Brain pericyte (primary cell): ENCODE measurements around the gene LRRC8D.

Experiments used
- DNase-seq: peaks from one replicate; pipeline ENCODE4 v3.0.0-alpha.2; 2012; ENCODE audit warnings: low read depth, low spot score

Gene LRRC8D

DNA sequence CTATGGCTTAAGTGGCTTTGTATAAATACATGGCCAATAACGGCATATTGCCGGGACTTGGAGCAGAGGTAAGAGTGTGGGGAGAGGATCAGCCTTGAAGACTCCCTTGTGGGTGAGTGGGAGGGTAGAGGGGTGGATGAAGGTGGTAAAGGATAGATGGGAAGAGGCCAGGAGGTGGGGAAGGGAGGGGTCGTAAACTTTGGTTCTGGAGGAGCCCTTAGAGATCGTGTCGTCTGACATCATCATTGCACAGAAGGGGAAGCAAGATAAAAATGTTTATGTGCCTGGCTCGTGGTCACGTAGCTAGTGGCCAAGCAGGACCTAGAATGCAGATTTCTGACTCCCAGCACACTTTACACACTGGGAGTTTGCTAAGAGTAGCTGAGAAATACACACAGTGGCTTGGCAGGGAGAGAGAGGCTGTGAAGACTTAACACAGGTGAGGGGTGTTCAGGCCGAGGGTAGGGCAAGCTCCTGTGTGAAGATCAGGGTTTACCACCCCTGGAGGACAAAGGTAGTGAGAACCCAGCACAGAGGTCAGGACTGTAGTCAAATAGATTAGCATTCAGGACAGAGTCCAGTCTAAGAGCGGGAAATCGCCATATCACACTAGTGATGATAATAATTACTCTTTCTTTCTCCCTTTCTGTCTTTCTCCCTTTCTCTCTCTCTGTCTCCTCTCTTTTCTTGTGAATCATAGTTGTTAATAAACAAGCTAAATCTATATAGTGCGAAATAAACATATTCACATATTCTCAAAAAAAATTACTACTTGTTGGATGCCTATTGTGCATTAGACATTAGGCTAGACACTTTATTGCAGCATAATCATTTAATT is 75.5 kb downstream of the LRRC8D start:
- DNase-seq = no peak

DNA sequence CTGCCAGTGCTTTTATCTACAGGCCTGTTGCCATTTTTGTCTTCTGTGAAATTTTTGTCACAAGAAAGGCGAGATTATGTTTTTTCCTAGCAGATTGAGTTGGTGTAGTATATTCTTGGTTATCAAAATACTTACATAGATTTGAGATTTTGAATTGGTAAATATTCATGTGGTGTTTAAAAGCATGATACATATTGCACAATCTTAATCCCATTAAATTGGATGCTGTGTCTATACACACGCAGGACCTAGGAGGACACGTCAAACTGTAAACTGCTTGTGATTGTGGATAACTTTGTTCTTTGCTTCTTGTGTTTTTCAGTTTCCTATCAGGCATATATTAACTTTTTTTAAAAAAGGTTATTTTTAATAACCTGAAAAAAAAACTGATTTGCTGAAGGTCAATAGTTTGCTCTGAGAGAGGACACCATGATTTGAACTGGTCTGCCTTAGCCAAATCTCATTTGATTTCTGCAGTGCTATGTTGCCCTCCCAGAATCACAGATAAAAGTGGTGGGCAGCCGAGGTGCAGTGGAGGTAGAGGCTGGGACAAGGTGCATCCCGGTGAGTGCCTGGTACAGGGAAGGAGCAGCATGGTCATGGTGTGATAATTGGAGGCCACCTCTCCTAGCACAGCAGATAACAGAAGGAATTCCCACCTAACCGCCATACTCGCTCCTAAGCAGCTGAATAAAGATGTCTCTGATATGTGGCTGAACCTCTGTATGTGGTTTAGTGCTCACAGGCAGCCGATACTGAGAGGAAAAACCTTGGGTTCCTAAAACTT is 76.7 kb downstream of the LRRC8D start:
- DNase-seq = no peak

DNA sequence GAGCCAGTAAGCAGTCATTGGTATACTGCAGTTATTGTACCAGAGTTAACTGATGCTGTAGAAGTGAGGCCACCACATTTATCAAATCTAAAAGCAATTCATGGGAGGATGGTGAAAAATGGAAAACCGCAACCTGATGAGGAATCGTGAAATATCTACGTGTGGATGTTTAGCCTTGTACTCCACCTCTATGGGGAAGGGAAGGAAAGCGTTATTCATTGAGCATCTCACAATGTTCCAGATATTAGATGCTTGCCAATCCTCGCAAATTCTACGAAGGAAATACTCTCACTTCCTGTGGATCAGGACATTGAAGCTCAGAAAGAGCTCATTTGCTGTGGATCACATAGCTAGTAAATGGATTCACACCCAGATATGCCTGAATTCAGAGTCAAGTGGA is 77.3 kb downstream of the LRRC8D start:
- no peak for DNase-seq

DNA sequence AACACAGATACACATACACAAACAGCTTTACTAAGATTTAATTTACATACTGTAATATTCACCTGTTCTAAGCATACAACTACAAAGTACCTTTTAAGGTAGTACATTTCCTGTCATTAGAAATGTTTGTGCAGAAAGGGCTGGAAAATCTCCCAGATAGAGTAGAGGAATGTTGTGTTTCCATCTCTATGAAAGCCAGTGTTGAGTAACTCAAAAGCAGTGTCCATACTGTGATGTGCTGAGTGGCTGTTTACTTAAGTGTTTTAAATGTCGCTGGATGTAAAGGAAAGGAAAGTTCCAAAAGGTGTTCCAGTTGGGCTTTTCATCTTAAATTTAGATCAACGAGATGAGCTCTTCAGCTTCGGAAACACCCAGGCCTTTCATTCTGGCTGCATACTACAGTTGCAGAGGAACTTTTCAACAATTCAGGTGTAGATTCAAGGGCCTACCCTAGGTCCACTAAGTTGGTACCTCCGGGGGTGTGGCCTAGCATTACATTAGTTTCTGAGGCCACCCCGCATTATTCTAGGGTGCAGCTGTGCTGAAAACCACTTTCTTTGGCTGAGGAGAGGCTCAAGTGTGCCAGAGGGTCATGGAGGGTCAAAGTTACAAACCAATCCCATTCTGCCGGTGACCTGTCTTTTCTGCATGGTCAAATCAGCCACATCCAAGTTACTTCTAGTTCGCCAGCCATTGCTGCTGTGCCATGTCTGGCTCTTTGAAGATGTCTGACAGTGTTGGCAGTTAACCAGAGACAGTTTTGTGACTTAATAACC is 78.1 kb downstream of the LRRC8D start:
- no peak for DNase-seq

DNA sequence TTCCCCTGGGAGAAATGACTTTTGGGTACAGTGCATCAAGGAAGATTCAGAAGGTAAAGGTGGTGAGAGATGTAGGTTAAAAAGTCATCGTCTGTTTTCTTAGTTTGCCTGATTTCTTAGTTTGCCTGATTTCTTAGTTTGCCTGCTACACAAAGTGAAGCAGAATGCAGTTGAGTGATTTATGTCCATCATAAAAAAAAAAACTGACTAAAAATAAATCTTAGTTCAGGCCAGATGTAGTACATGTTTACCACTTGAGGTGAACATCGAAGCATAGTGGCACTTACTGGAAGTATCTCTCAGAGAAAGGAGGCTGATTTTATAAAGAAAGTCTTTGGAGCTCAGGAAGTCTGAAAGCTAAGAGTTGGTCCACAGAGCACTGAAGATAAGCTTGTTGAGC is 79.5 kb downstream of the LRRC8D start:
- no peak for DNase-seq

DNA sequence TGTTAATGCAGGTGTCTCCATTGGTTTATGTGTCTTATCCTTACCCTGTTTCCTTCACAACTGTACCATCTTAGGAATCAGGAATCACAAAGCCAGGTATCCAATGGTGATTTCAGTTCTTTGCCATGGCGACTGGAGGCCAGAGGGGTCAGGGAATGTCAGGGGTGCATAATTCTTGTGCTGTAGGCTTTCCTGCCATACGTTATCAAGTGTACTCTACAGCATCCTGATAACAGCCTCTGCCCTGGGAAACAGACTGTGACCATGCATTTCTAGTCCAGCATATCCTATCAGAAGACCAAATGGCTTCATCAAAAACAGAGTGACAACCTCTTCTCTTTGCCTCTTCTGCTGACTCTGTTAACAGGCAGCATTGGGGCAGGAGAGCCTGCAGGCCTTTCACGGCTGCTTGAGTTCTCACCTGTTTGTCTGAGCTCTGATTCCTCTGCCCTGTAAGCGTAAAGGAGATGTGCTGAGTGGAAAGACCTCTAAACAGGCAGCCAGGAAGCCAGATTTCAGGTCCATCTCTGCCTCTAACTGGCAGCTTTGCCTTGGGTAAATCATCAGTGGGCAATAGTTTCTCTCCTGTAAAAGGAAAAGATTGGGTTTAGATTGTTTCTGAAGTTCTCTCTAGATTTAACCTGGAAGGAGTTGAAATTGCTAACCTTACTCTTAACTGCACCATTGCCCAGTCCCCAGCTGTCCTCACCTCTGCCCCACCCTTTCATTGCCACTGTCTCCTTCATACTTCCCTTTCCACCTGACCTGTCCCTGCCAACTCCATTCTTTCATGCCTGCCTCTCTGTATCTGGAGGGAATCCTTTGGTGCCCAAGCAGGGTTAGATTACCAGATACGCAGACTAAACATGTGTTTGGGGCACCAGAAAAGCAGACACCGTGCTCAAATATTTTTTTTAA is 80.2 kb downstream of the LRRC8D start:
- no peak for DNase-seq

DNA sequence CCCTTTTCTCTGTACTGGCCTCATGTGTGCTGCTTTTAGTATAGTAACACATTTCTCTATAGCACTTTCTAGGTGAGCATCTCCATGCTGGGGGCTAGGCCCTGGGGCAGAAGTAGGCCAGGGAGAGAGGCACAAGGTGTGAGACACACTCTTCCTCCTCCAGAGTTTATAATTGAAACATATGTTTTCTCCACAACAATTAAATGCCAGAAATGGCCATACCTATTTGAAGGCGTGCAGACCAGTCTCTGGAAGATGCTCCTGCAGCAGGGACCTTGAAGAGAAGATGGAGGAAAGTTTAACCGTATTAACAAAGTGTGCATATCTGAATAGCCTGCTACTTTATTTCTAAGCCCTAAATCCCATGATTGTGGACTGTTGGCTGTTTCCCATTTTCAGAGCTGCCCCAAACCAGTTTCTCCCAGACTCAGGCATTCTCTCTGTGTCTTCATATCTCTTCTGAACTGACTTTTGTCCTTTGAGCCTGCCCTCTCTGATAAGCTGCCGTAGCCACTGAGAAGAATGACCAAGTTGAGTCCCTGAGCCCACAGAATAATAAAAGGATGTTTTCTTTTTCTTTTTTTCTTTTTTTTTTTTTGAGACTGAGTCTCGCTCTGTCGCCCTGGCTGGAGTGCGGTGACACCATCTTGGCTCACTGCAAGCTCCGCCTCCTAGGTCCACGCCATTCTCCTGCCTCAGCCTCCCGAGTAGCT is 81.3 kb downstream of the LRRC8D start:
- no peak for DNase-seq

DNA sequence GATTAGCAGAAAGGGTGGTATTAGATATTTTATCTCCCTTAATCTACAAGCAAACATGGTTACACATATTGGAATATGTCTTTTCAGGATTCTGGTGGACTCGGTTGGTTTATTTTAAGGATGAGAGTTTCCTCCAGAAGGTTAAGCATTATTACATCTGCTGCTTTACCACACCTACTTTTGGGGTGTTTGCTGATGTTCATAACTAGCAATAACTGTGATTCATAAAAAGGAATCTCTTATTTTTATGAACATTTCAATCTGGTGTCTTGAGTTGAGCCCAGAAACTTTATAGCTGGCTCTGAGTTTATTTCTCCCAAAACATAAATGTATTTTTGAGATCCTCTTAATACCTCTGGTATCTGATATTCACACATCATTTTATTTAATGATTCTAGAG is 82.7 kb downstream of the LRRC8D start:
- no peak for DNase-seq

DNA sequence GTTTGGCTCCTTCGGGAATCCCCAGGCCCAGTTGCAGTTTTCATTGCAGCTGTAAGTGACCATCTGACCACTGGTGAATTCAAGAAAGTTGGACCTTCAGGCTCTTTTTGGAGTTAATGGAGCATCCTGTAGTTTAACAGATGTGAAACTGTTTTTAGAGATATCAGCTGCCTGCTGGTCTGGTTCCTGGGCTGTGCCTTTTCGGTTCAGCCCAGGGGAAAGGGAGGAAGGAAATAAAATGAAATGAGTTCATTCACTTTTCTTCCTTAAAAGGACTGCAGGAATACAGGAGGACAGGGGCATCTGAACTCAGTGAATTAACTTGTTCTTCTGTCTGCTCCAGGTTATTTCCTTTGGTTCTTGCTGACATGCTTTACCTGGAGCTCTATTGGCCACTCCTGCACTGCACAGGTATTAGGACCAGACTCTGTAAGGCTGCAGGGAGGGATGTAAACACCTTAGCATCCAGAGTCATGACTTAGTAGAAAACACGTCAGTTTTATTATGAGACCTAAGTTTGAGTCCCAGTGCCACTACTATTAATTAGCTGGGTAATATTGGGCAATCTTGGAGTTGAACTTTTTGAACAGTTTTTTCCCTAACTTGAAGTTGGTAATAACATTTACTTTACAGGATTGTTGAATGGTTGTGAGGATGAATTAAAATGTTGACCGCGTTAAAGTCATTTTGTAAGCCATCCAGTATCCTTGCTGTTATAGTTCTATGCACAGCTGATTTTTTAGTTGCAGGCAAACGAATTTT is 83.6 kb downstream of the LRRC8D start:
- no peak for DNase-seq

DNA sequence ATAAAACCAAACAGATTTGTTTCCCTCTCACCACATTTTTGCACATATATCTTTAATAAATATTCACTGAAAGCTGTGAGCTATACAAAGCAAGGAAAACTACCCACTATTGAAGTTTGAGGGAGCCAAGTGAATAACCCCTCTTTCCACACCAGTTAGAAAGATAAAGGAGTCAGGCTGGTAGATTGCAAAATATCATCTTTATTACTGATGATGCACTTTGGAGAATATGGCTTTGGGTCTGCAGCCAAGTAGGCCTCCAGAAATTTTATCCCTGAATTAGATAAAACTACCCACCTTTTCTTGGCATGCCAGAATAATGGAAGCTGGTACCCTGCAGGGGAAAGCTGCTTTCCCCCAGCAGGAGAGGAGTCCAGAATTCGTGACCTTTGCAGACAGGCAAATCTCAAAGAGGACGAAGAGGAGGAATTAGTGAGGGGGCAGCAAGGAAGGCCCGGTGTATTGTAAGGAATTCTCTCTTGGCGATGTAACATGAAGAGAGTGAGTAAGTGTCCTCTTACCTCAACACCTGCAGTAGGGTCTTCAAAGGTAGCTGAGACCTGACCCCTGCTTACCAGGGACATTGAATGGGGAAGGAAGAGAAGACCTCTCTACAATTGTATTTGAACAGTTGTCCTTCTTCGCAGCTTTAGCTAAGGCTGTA is 84.7 kb downstream of the LRRC8D start:
- no peak for DNase-seq

DNA sequence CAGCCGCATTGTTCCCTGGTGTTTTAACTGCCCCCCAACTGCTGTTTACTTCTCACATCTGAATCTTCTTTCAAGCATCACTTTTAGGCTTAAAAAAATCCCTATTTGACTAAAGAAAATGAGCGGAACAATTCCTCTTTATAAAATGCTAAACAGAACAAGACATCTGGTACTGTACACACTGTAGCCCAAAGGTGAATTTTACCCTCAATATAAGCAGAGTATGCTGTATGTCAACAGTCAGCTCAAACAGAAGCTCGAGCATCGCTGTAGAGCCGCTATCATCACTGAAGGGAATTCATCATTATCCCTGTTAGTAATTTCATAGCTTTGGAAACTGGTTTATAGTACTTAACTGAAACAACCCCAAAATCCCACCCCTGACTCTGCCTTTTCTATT is 85.3 kb downstream of the LRRC8D start:
- no peak for DNase-seq

DNA sequence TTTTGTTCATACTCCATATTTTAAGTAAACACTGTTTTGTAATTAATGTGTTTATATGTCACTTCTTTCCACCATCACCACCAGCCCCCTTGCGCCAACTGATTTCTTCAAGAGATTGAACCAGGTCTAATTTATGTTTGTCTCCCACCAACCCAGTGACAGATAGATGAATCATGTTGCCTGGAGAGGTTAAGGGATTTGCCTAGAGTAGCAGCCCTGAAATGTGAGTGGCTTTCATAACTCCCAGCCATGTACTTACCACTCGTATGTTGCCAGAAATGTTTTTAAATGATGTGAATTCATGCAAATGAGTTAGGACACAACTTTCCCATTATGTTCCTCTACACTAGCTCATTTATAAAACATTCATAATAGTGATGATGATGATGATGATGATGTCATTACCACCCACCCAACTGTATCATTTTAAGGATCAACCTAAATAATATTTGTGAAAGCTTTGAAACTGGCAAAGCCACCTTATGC is 86.9 kb downstream of the LRRC8D start:
- no peak for DNase-seq

DNA sequence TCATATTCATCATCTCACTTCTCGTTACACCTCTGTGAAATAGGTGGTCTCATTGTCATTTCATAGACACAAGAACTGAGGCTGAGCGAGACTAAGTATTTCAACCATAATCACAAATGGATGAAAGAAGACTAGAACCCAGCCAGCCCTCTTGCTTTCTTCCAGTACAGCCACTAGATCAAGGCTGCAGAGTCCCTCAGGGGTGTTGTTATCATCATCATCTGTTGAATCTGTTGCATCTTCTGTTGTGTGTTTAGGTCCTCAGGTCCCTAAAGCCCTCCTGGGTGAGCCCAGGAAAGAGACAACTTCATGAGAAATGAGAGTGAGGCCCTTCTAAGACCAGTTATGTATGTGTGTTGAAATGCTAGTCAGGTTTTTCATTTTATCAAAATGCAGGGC is 87.4 kb downstream of the LRRC8D start:
- DNase-seq = no peak

DNA sequence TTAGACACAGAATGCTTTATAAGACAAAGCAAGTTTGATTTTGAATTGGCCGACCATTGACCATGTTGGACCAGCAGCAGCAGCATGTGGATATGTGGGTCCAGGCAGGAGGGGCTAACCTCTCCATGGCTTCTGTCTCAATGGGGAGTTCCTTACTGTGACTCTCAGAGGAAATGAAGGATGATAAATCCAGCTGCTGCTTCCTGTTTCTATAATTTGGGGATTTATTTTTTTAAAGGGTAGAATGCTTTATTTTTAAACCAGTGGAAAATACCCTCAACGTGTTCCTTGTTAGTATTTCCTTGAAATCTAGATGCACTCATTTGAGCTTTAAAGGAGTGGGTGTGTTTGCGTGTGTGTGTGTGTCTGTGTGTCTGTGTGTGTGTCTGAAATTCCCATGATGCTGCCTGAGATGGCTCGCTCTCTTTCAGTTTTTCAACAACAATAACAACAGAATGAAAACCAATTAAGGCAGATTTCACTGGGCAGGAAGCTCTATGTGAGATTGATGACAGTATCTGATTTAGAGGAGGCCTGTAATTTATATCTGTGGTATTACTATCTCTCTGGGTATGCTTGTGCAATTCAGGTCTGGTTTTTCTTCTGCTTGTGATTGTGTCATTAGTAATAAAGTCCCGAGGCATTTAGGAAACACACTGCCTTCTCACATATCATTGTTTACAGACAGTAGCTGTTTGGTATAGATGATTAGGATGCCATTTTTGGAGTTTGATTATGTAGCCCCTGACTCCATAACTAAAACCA is 88.0 kb downstream of the LRRC8D start:
- no peak for DNase-seq

DNA sequence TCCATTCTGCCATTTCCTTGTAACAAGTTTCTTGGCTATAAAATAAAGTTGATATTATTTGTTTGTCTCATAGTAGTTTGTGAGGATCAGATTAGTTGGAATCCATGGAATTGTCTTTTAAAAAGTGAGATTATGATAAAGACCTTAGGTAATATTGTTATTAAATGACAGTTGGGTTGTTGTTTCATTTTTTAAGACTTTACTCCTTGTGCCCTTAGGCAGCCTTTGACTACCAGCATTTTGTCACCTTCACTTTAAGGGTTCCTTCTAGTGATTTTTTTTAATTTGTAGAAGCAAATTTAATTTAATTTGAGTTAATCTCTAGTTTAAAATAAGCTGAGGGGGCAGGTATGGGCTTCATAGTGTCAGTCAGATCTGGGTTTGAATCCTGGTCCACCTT is 89.4 kb downstream of the LRRC8D start:
- no peak for DNase-seq

DNA sequence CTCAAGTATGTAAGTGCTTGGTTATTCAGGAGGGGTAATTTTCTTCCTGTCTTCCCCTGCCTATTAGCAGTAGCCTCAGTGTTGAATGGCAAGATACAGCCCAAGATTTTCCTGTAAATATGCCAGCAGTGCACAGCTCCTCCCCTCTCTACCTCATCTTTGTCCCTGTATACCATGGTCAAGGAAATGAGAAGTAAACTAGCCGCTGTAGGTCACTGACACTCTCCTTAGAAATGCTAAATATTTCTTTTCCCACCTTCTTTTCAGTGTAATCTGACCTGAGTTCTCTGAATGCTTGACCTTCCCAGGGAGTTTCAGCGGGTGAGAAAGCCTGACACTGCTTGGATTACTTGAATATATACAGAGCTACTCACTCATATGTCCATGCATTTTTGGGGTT is 89.9 kb downstream of the LRRC8D start:
- DNase-seq = no peak

DNA sequence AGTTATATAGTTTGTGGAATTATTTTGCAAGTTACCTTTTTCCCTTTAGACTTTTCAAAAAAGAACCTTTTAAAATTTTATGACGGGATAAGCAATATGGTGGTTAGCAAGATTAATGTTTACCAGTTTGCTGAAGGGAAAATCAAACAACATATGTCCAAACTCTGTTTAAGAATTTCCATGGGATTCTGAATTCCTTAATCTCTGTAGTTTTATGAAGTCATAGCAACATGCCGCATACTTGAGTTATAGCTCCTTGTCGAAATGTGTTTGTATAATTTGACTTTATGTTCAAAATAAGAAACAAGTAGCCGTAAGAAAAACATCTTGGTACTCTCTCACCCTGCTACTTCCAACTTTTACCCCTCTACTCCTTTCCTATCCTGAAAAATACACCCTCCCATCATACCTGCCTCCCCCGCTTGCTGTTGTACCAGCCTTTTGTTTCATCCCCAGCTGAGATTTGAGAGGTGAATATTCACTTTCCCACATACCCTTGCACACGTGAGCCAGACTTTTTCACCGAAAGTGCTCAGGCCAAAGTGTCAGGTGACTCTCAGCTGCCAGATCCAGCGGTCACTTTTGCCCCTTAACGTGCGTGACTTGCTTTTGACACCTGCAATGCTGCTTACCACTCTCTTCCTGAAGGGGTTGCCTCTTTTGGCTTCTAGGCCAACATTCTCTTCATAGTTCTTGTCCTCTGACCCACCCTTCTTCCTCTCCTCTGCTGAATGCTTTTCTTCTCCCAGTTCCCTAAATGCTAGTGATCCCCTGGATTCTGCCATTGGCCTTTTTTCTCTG is 90.6 kb downstream of the LRRC8D start:
- no peak for DNase-seq

DNA sequence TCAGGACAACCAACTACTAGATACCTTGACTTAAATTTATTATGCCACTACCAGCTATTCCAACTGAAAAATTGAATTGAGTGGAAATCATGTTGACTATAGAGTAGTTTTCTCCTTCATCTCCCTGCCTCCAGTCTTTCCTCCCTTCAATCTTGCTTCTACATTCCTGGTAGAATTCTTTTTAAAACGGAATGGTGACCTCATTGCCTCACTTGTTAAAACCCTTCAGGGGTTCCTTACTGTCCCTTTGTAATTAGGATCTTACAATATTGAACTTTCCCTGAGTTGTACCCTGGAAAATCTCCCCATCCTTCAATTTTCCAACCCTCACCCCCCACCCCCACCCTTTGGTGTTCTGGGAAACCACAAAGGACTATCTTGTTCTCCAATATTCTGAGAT is 91.2 kb downstream of the LRRC8D start:
- no peak for DNase-seq
